Caco-2 (cell line): ENCODE results near the gene TPRA1. TPM values are rescaled to one million over a fixed set of nuclear protein-coding genes. Genes with fewer than 3 reads are reported as not detected.

ENCODE experiments used
- BruUV-seq: library from RNA; stranded (reverse); fragments of 400-500 nt; replicated peaks from 2 replicates; lab custom pipeline; 2021; lab: Mats Ljungman, UMichigan
- CTCF ChIA-PET: fragments of 300-600 bp; sonication (Branson Sonifier 250); formaldehyde crosslinking; loops from one replicate; lab custom pipeline; 2022; ENCODE audit warnings: antibody characterized with exemption; lab: Charles Lee
- POLR2A ChIA-PET: fragments of 300-600 bp; sonication (Branson Sonifier 250); formaldehyde crosslinking; loops from one replicate; lab custom pipeline; 2022; ENCODE audit warnings: antibody characterized with exemption; lab: Charles Lee
- DNase-seq, 2 experiments: peaks; one replicate each; pipeline versions ENCODE4 v3.0.0 to v3.0.0-alpha.2; 2020 to 2022
- H3K27me3 ChIP-seq: replicated peaks from 2 replicates; pipeline ENCODE4 v1.6.0; 2011; ENCODE audit warnings: low read length; ENCODE audit not compliant: control insufficient read depth, insufficient read depth
- H3K36me3 ChIP-seq: 2 replicates; pipeline ENCODE4 v1.5.1; 2011; ENCODE audit warnings: low read length; ENCODE audit not compliant: control insufficient read depth, insufficient read depth
- H3K4me1 ChIP-seq: fragments of 250-450 bp; sonication (Bioruptor Pico); 2 replicates; pipeline ENCODE4 v1.5.1; 2020; ENCODE audit warnings: mild to moderate bottlenecking
- H3K4me3 ChIP-seq: 2 replicates; pipeline ENCODE4 v1.5.1; 2011; ENCODE audit warnings: low read depth, mild to moderate bottlenecking, control low read depth, low read length
- H3K9me3 ChIP-seq: fragments of 250-450 bp; sonication (Bioruptor Pico); 2 replicates; pipeline ENCODE4 v1.5.1; 2020; ENCODE audit warnings: mild to moderate bottlenecking, moderate library complexity
- H3K27ac Mint-ChIP-seq: one replicate; pipeline ENCODE4 v1.8.0; 2022; ENCODE audit warnings: mixed read lengths; ENCODE audit not compliant: unreplicated experiment
- H3K27me3 Mint-ChIP-seq: one replicate; pipeline ENCODE4 v1.8.0; 2022; ENCODE audit warnings: mixed read lengths; ENCODE audit not compliant: insufficient read depth, unreplicated experiment
- H3K36me3 Mint-ChIP-seq: one replicate; pipeline ENCODE4 v1.8.0; 2022; ENCODE audit warnings: mild to moderate bottlenecking, mixed read lengths; ENCODE audit not compliant: insufficient read depth, unreplicated experiment
- H3K4me1 Mint-ChIP-seq: one replicate; pipeline ENCODE4 v1.8.0; 2022; ENCODE audit warnings: low read depth, mixed read lengths; ENCODE audit not compliant: unreplicated experiment
- H3K4me3 Mint-ChIP-seq: one replicate; pipeline ENCODE4 v1.8.0; 2022; ENCODE audit warnings: mild to moderate bottlenecking, moderate library complexity, mixed read lengths; ENCODE audit not compliant: unreplicated experiment
- H3K9me3 Mint-ChIP-seq: one replicate; pipeline ENCODE4 v1.8.0; 2022; ENCODE audit warnings: mixed read lengths; ENCODE audit not compliant: unreplicated experiment
- CTCF ChIP-seq, 2 experiments: fragments of 200-600 bp in 1 of 2; IDR thresholded peaks; 1 replicate in 1 of 2; 2 replicates in 1 of 2; pipeline versions ENCODE4 v1.5.1 to v1.8.0; 2011 to 2022; ENCODE audit warnings: antibody characterized with exemption in 1 of 2, control low read depth in 1 of 2, inconsistent platforms in 1 of 2, low read depth in 1 of 2, low read length in 1 of 2, mild to moderate bottlenecking in 1 of 2, moderate library complexity in 1 of 2; ENCODE audit not compliant: insufficient read depth in 1 of 2, severe bottlenecking in 1 of 2, unreplicated experiment in 1 of 2
- intact Hi-C: fragments of 100-400 bp; cut with micrococcal nuclease; formaldehyde crosslinking; loops from one replicate; pipeline ENCODE4 v1.10.0; 2022; ENCODE audit not compliant: unreplicated experiment
- total RNA-seq: library from RNA; stranded (reverse); gene quantifications from 2 replicates; pipeline ENCODE4 v1.2.3, GENCODE V29; 2022

Gene TPRA1
- total RNA-seq, 1 experiment from 2014 or later, result 34.5 TPM

GRCh38 chr3:127639173-127640041 lies 48.9 kb upstream of the TPRA1 start:
- no peak overlapping the region for H3K27ac Mint-ChIP-seq
- no peak for DNase-seq
- POLR2A ChIA-PET, result no interaction called here
- no peak for TF ChIP-seq CTCF (IDR thresholded peaks at IDR 0.05; ENCODE audit: insufficient read depth in 1 of 2, low read depth in 1 of 2, low read length in 1 of 2, severe bottlenecking in 1 of 2, unreplicated experiment in 1 of 2)
- Histone ChIP-seq H3K27me3 (no peaks in the 10 kb centered on the region), H3K9me3 (no peaks in the 10 kb centered on the region), H3K36me3 (no peaks in the 10 kb centered on the region; the same call in none of the 2 replicates), H3K4me1 (no peaks in the 10 kb centered on the region), H3K4me3 (no peak overlapping the region)
- no peak overlapping the region for H3K4me3 Mint-ChIP-seq
- no peaks in the 10 kb centered on the region for H3K9me3 Mint-ChIP-seq
- H3K27me3 Mint-ChIP-seq, result no peaks in the 10 kb centered on the region
- BruUV-seq, result no TSS peak
- intact Hi-C loops, result no loop called here
- CTCF ChIA-PET, result no interaction called here
- peaks cover 6% of the 10 kb centered on the region for H3K36me3 Mint-ChIP-seq
- H3K4me1 Mint-ChIP-seq, result no peaks in the 10 kb centered on the region

- no peak overlapping the region for H3K4me3 Mint-ChIP-seq
- DNase-seq, result no peak
- peaks cover 6% of the 10 kb centered on the region for H3K36me3 Mint-ChIP-seq
- no peaks in the 10 kb centered on the region for H3K27me3 Mint-ChIP-seq
- intact Hi-C loops, result no loop called here
- H3K9me3 ChIP-seq, result no peaks in the 10 kb centered on the region
- TF ChIP-seq CTCF (IDR thresholded peaks at IDR 0.05; ENCODE audit: insufficient read depth in 1 of 2, low read depth in 1 of 2, low read length in 1 of 2, severe bottlenecking in 1 of 2, unreplicated experiment in 1 of 2), result no peak
- H3K9me3 Mint-ChIP-seq, result no peaks in the 10 kb centered on the region
- H3K4me1 ChIP-seq, result no peaks in the 10 kb centered on the region
- H3K36me3 ChIP-seq, result no peaks in the 10 kb centered on the region; the same call in none of the 2 replicates
- ChIA-PET POLR2A (no interaction called here), CTCF (no interaction called here)
- H3K27me3 ChIP-seq, result no peaks in the 10 kb centered on the region
- H3K4me3 ChIP-seq, result no peak overlapping the region
- H3K4me1 Mint-ChIP-seq, result no peaks in the 10 kb centered on the region
- no TSS peak for BruUV-seq
- H3K27ac Mint-ChIP-seq, result no peak overlapping the region
Measured at GRCh38 chr3:127637971-127638370, 47.4 kb upstream of the TPRA1 start.

- Histone ChIP-seq H3K9me3 (no peaks in the 10 kb centered on the region), H3K36me3 (no peaks in the 10 kb centered on the region; the same call in 1 of the 2 replicates), H3K4me1 (no peaks in the 10 kb centered on the region), H3K4me3 (no peak overlapping the region), H3K27me3 (no peaks in the 10 kb centered on the region)
- no peak overlapping the region for H3K4me3 Mint-ChIP-seq
- BruUV-seq, result no TSS peak
- ChIA-PET CTCF (no interaction called here), POLR2A (no interaction called here)
- no peak for TF ChIP-seq CTCF (IDR thresholded peaks at IDR 0.05; ENCODE audit: insufficient read depth in 1 of 2, low read depth in 1 of 2, low read length in 1 of 2, severe bottlenecking in 1 of 2, unreplicated experiment in 1 of 2)
- H3K4me1 Mint-ChIP-seq, result no peaks in the 10 kb centered on the region
- DNase-seq, result no peak
- no peaks in the 10 kb centered on the region for H3K9me3 Mint-ChIP-seq
- no peaks in the 10 kb centered on the region for H3K27me3 Mint-ChIP-seq
- H3K36me3 Mint-ChIP-seq, result peaks cover 6% of the 10 kb centered on the region
- intact Hi-C loops, result no loop called here
- H3K27ac Mint-ChIP-seq, result no peak overlapping the region
Measured at GRCh38 chr3:127637546-127637945, 47.0 kb upstream of the TPRA1 start.
